Keratinocyte (primary cell): ENCODE data around the gene TNIK. TPM values are rescaled to one million over a fixed set of nuclear protein-coding genes. Genes with fewer than 3 reads are reported as not detected.

Experiments used
- DNase-seq: peaks from one replicate; pipeline ENCODE4 v3.0.0-alpha.2; 2011; ENCODE audit warnings: low read depth, missing footprints, low spot score
- FAIRE-seq: peaks from 2 replicates; lab custom pipeline; 2011; peaks lifted over from hg19 to GRCh38; lab: Jason Lieb, UNC
- H2AFZ ChIP-seq: 2 replicates; pipeline ENCODE4 v1.6.0; 2012; ENCODE audit warnings: low read length, control low read depth, inconsistent platforms; ENCODE audit not compliant: control insufficient read depth
- H3K27ac ChIP-seq: 2 replicates; pipeline ENCODE4 v1.5.1; 2011; ENCODE audit warnings: low read length; ENCODE audit not compliant: control insufficient read depth, insufficient read depth
- H3K27me3 ChIP-seq: 3 replicates; pipeline ENCODE4 v1.6.0; 2011; ENCODE audit warnings: low read length; ENCODE audit not compliant: control insufficient read depth, insufficient read depth; ENCODE audit errors: extremely low read depth
- H3K36me3 ChIP-seq, 2 experiments: 2 replicates in 1 of 2; 3 replicates in 1 of 2; pipeline ENCODE4 v1.5.1; 2011; ENCODE audit warnings: low read length in 2 of 2, mild to moderate bottlenecking in 1 of 2; ENCODE audit not compliant: control insufficient read depth in 2 of 2, insufficient read depth in 2 of 2; ENCODE audit errors: extremely low read depth in 1 of 2
- H3K4me1 ChIP-seq: 3 replicates; pipeline ENCODE4 v1.5.1; 2011; ENCODE audit warnings: low read length; ENCODE audit not compliant: control insufficient read depth, insufficient read depth; ENCODE audit errors: extremely low read depth
- H3K4me2 ChIP-seq: 3 replicates; pipeline ENCODE4 v1.6.0; 2011; ENCODE audit warnings: low read depth, low read length; ENCODE audit not compliant: control insufficient read depth, insufficient read depth; ENCODE audit errors: extremely low read depth
- H3K4me3 ChIP-seq, 3 experiments: fragments of 200-600 bp in 1 of 3; sonication (generic) in 1 of 3; 2 replicates in 2 of 3; 3 replicates in 1 of 3; pipeline ENCODE4 v1.5.1; 2011 to 2016; ENCODE audit warnings: low read length in 3 of 3, mild to moderate bottlenecking in 3 of 3, control low read depth in 2 of 3, inconsistent platforms in 1 of 3, low read depth in 1 of 3, mixed read lengths in 1 of 3, mixed run types in 1 of 3, moderate library complexity in 1 of 3; ENCODE audit not compliant: control insufficient read depth in 2 of 3, insufficient read depth in 2 of 3; ENCODE audit errors: extremely low read depth in 1 of 3
- H3K79me2 ChIP-seq: 2 replicates; pipeline ENCODE4 v1.6.0; 2012; ENCODE audit warnings: low read length; ENCODE audit not compliant: control insufficient read depth, insufficient read depth
- H3K9ac ChIP-seq: 3 replicates; pipeline ENCODE4 v1.6.0; 2011; ENCODE audit warnings: low read length; ENCODE audit not compliant: control insufficient read depth, insufficient read depth; ENCODE audit errors: extremely low read depth
- H3K9me1 ChIP-seq: 3 replicates; pipeline ENCODE4 v1.6.0; 2011; ENCODE audit warnings: low read length; ENCODE audit not compliant: control insufficient read depth, insufficient read depth; ENCODE audit errors: extremely low read depth
- H3K9me3 ChIP-seq: 2 replicates; pipeline ENCODE4 v1.5.1; 2012; ENCODE audit warnings: low read depth, low read length; ENCODE audit not compliant: control insufficient read depth
- H4K20me1 ChIP-seq: 3 replicates; pipeline ENCODE4 v1.6.0; 2011; ENCODE audit warnings: low read length; ENCODE audit not compliant: control insufficient read depth, insufficient read depth; ENCODE audit errors: extremely low read depth
- CTCF ChIP-seq, 3 experiments: IDR thresholded peaks in 1 of 3; conservative IDR thresholded peaks in 1 of 3; optimal IDR thresholded peaks in 1 of 3; 2 replicates in 2 of 3; 3 replicates in 1 of 3; pipeline versions ENCODE3 to v1.5.1; 2011; ENCODE audit warnings: low read length in 3 of 3, mild to moderate bottlenecking in 3 of 3, moderate library complexity in 2 of 3, control low read depth in 1 of 3, inconsistent platforms in 1 of 3; ENCODE audit not compliant: insufficient read depth in 2 of 3; ENCODE audit errors: extremely low read depth in 1 of 3
- EZH2 ChIP-seq: IDR thresholded peaks from one replicate; pipeline ENCODE4 v1.6.1; 2012; ENCODE audit warnings: inconsistent platforms, mild to moderate bottlenecking, low read length, moderate library complexity
- dilution Hi-C: fragments of 300-500 bp; cut with MboI; formaldehyde crosslinking; loops from one replicate; pipeline ENCODE4 v1.7.0; 2020; ENCODE audit warnings: low sequenced_read_pairs; ENCODE audit not compliant: extremely low pct_ligation_motif_present
- polyA plus RNA-seq, 5 experiments: library from polyadenylated mRNA; depleted of rRNA in 3 of 5; stranded (reverse) in 3 of 5; stranded (forward) in 1 of 5; unstranded in 1 of 5; fragments of >200 nt; gene quantifications; 1 replicate in 1 of 5; 2 replicates in 3 of 5; 3 replicates in 1 of 5; pipeline versions ENCODE4 v1.2.1 to v1.2.3, GENCODE V29; 2011 to 2012; ENCODE audit warnings: missing spikeins in 2 of 5, low read depth in 1 of 5, low replicate concordance in 1 of 5

Gene TNIK
- polyA plus RNA-seq, 1 donor (not counting 4 experiments of a cell fraction or from before 2014, with no cell fraction given): 4.4 TPM

- DNase-seq (no peak), FAIRE-seq (no peak)
- H2AFZ ChIP-seq: no peak overlapping the region
- H3K9me3 ChIP-seq: no peaks in the 10 kb centered on the region
- no peaks in the 10 kb centered on the region for H3K79me2 ChIP-seq
- H3K9ac ChIP-seq: no peak overlapping the region
- no peak for TF ChIP-seq EZH2
- TF ChIP-seq CTCF (optimal IDR thresholded peaks at IDR 0.05 in 1 of 3, IDR thresholded peaks at IDR 0.05 in 1 of 3, conservative IDR thresholded peaks at IDR 0.05 in 1 of 3; ENCODE audit: extremely low read depth in 1 of 3, insufficient read depth in 2 of 3, low read length in 3 of 3): no peak
- H4K20me1 ChIP-seq: no peaks in the 10 kb centered on the region
- H3K27ac ChIP-seq: no peak overlapping the region
- H3K9me1 ChIP-seq: no peaks in the 10 kb centered on the region
- H3K27me3 ChIP-seq: no peaks in the 10 kb centered on the region
- peaks cover 0 to 2% of the 10 kb centered on the region in 2 experiments for H3K36me3 ChIP-seq
- no peak overlapping the region for H3K4me2 ChIP-seq
- dilution Hi-C loops: no loop called here
- peaks cover 13% of the 10 kb centered on the region for H3K4me1 ChIP-seq
- H3K4me3 ChIP-seq: no peak overlapping the region
Observed at GRCh38 chr3:171227359-171227758, 232.8 kb downstream of the TNIK start.

- no peaks in the 10 kb centered on the region for H4K20me1 ChIP-seq
- H3K9me1 ChIP-seq: no peaks in the 10 kb centered on the region
- no peak overlapping the region for H3K4me3 ChIP-seq
- H3K4me1 ChIP-seq: peaks cover 13% of the 10 kb centered on the region
- no peak for FAIRE-seq
- H3K27ac ChIP-seq: no peak overlapping the region
- H3K9me3 ChIP-seq: no peaks in the 10 kb centered on the region
- no peak for TF ChIP-seq CTCF (optimal IDR thresholded peaks at IDR 0.05 in 1 of 3, IDR thresholded peaks at IDR 0.05 in 1 of 3, conservative IDR thresholded peaks at IDR 0.05 in 1 of 3; ENCODE audit: extremely low read depth in 1 of 3, insufficient read depth in 2 of 3, low read length in 3 of 3)
- TF ChIP-seq EZH2: no peak
- no peaks in the 10 kb centered on the region for H3K79me2 ChIP-seq
- dilution Hi-C loops: no loop called here
- no peaks in the 10 kb centered on the region for H3K27me3 ChIP-seq
- peaks cover 0 to 2% of the 10 kb centered on the region in 2 experiments for H3K36me3 ChIP-seq
- DNase-seq: no peak
- H3K9ac ChIP-seq: no peak overlapping the region
- no peak overlapping the region for H3K4me2 ChIP-seq
- no peak overlapping the region for H2AFZ ChIP-seq
Observed at GRCh38 chr3:171226794-171227193, 233.4 kb downstream of the TNIK start.
